Pancreas (tissue), 10 donors: ENCODE measurements around the gene OR51G2. TPM values are rescaled to one million over a fixed set of nuclear protein-coding genes. Genes with fewer than 3 reads are reported as not detected.

ENCODE experiments used
- ATAC-seq, 4 donors: fragments of 200-7000 bp; cut with Tn5 transposase; one replicate each; pipeline versions ENCODE4 v1.8.0 to v1.9.1; 2020; ENCODE audit warnings: mild to moderate bottlenecking in 4 of 4, moderate library complexity in 4 of 4
- DNase-seq, 6 donors: peaks; one replicate each; pipeline ENCODE4 v3.0.0-alpha.2; 2020
- FAIRE-seq: peaks from 2 replicates; lab custom pipeline; 2012; peaks lifted over from hg19 to GRCh38; lab: Jason Lieb, UNC
- H3K27ac ChIP-seq, 4 donors: fragments of 200-600 bp; sonication (generic); 1 replicate in 3 of 4; 2 replicates in 1 of 4; pipeline versions ENCODE4 v1.5.0 to v1.8.0; 2020
- H3K27me3 ChIP-seq, 4 donors: fragments of 200-600 bp; one replicate each; pipeline ENCODE4 v1.8.0; 2021
- H3K36me3 ChIP-seq, 3 donors: fragments of 200-600 bp; sonication (generic) in 1 of 3; one replicate each; pipeline versions ENCODE4 v1.5.0 to v1.8.0; 2020 to 2021
- H3K4me1 ChIP-seq, 3 donors: fragments of 200-600 bp; one replicate each; pipeline ENCODE4 v1.8.0; 2021
- H3K4me3 ChIP-seq, 4 donors: fragments of 200-600 bp; sonication (generic) in 2 of 4; one replicate each; pipeline versions ENCODE4 v1.5.0 to v1.8.0; 2020 to 2021
- H3K9me3 ChIP-seq, 4 donors: fragments of 200-600 bp; one replicate each; pipeline ENCODE4 v1.8.0; 2021
- WGBS, 2 donors: extraction: QIAGEN DNeasy Blood & Tissue Kit; methylation state at CpG; one replicate each; pipeline ENCODE4 v1.1.7; 2013; 5-methylcytosine and 5-hydroxymethylcytosine counted together
- intact Hi-C, 3 donors: fragments of 100-400 bp; cut with DNase I; formaldehyde crosslinking; loops; one replicate each; pipeline versions ENCODE4 v1.11.1 to v1.14.2; 2022
- polyA plus RNA-seq, 2 donors: library from polyadenylated mRNA; stranded (reverse); fragments of 200-250 nt; gene quantifications; one replicate each; pipeline ENCODE4 v1.2.3, GENCODE V29; 2013
- total RNA-seq, 6 donors: library from RNA; stranded (reverse); fragmentation: NEBNext Ultra II Directional in 4 of 6; extraction: Animal tissue kit (Norgen Biotek cat#: 25700) in 4 of 6; gene quantifications; one replicate each; pipeline versions ENCODE4 v1.2.1 to v1.2.4, GENCODE V29; 2021 to 2023
- TF ChIP-seq, protein P1 (sequence below), 4 donors: fragments of 200-600 bp; sonication (generic) in 3 of 4; IDR thresholded peaks; one replicate each; pipeline versions ENCODE4 v1.5.0 to v1.8.0; 2021; ENCODE audit warnings: antibody characterized with exemption in 4 of 4
- donor health status: healthy with polysubstance abuse.
- donor health status: DM: no; HTN: no; CAD: no; lungs with moderate emphysema.
- donor health status: DM: no; HTN: no; CAD: no.
- donor health status: control.
- donor health status: control.
- donor health status: Bipolar disorder and iron deficiency.
- donor health status: DM: yes; HTN: yes; CAD: no.
- donor health status: DM: no; HTN: no; CAD: no.
- donor health status: DM: no; HTN: no; CAD: no.
- donor health status: DM: yes; HTN: yes; CAD: no.

The OR51G2 gene
- total and polyA plus RNA-seq, 8 donors = not detected

DNA sequence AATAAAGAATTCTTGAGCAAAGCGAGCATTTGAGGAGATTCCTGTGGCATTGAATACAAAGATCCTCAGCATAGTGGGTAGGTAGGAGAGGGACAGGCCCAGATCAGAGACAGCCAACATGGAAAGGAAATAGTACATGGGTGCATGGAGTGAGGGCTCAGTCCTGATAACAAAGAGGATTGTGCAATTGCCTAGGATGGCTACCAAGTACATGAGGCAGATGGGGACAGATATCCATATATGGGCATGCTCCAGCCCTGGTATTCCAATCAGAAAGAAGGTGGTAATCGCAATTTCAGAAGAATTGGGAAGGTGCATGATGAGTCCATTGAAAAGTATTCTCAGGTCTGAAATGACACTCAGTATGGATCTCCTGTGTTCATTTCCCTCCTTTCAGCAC, 28.9 kb downstream of the OR51G2 start:
- Histone ChIP-seq H3K4me1 (no peaks in the 10 kb centered on the region), H3K27ac (no peak overlapping the region), H3K4me3 (no peak overlapping the region), H3K27me3 (no peaks in the 10 kb centered on the region), H3K9me3 (no peaks in the 10 kb centered on the region), H3K36me3 (no peaks in the 10 kb centered on the region)
- no peak for DNase-seq
- intact Hi-C loops = no loop called here
- WGBS, 2 donors = 81 to 83% methylated on average over 2 of the region's 2 CpGs
- FAIRE-seq = no peak
- TF ChIP-seq, protein P1, sequence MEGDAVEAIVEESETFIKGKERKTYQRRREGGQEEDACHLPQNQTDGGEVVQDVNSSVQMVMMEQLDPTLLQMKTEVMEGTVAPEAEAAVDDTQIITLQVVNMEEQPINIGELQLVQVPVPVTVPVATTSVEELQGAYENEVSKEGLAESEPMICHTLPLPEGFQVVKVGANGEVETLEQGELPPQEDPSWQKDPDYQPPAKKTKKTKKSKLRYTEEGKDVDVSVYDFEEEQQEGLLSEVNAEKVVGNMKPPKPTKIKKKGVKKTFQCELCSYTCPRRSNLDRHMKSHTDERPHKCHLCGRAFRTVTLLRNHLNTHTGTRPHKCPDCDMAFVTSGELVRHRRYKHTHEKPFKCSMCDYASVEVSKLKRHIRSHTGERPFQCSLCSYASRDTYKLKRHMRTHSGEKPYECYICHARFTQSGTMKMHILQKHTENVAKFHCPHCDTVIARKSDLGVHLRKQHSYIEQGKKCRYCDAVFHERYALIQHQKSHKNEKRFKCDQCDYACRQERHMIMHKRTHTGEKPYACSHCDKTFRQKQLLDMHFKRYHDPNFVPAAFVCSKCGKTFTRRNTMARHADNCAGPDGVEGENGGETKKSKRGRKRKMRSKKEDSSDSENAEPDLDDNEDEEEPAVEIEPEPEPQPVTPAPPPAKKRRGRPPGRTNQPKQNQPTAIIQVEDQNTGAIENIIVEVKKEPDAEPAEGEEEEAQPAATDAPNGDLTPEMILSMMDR (IDR thresholded peaks at IDR 0.05) = no peak
- ATAC-seq = no peak

DNA sequence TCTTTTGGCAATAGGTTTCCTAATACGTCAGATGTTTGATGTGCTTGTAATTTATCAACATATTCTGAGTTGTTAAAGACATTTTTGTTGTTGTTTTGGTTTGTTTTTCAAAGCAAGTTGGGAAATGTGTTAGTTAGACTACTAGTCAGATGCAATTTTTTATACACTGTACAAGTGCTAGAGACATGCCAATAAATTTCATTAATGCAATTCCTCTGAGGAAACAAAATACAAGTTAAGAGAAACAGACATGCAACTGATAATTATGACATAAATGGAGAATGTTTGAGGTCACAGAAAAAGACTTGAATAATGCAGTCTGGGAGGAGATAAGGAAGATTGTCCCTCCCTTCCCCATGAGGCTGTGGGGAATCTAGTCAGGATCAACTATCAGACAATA, 31.6 kb downstream of the OR51G2 start:
- Histone ChIP-seq H3K27ac (no peak overlapping the region), H3K4me1 (no peaks in the 10 kb centered on the region), H3K27me3 (no peaks in the 10 kb centered on the region), H3K4me3 (no peak overlapping the region), H3K9me3 (no peaks in the 10 kb centered on the region), H3K36me3 (no peaks in the 10 kb centered on the region)
- TF ChIP-seq, protein P1 (IDR thresholded peaks at IDR 0.05) = no peak
- DNase-seq (no peak), ATAC-seq (no peak), FAIRE-seq (no peak)
- intact Hi-C loops = no loop called here
- 0% methylated on average over 1 of the region's 1 CpG for WGBS, 2 donors

DNA sequence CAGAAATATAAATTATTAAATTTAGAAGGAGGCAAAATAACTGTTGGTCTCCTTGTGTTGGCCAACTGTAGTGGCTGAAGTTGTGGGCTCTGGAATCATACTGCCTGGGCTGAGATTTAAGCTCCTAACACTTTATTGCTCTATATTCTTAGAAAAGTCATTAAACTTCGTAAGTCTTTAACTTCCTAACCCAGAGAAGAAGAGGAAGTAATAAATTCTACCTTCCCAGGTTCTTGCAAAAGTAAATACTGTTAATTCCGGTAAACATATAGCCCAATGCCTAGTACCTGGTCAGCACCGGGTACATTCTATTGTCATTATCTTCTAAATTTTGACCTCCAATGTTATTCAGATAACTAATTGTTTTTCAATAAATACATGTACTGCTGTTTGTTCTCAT, 33.0 kb downstream of the OR51G2 start:
- ATAC-seq = no peak
- Histone ChIP-seq H3K27me3 (no peaks in the 10 kb centered on the region), H3K9me3 (no peaks in the 10 kb centered on the region), H3K4me1 (no peaks in the 10 kb centered on the region), H3K4me3 (no peak overlapping the region), H3K27ac (no peak overlapping the region), H3K36me3 (no peaks in the 10 kb centered on the region)
- no peak for FAIRE-seq
- intact Hi-C loops = no loop called here
- no peak for DNase-seq
- WGBS, 2 donors = 51 to 63% methylated on average over 3 of the region's 3 CpGs
- TF ChIP-seq, protein P1 (IDR thresholded peaks at IDR 0.05) = no peak

DNA sequence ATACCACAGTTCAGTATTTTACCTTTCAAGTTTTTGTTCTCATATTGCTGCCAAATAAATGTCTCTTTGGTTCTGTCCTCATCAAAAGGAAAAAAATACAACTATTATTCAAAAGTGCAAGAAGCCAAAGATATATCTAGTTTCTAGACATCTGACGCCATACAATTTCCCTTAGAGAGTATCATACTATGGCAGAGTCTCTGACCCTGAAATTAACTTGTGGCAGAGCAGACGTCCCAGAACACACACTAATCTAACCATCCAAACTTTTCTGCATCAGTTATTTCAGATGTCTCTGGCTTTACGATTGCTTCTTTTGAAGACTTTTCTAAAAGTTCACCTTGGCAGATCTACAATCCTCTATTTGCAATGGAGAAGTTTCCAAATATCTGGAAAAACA, 34.8 kb downstream of the OR51G2 start:
- H3K36me3 ChIP-seq = no peaks in the 10 kb centered on the region
- no peak for DNase-seq
- H3K4me3 ChIP-seq = no peak overlapping the region
- H3K27ac ChIP-seq = no peak overlapping the region
- FAIRE-seq = no peak
- H3K9me3 ChIP-seq = no peaks in the 10 kb centered on the region
- TF ChIP-seq, protein P1 (IDR thresholded peaks at IDR 0.05) = no peak
- no peaks in the 10 kb centered on the region for H3K4me1 ChIP-seq
- intact Hi-C loops = no loop called here
- ATAC-seq = no peak
- H3K27me3 ChIP-seq = no peaks in the 10 kb centered on the region
- 67 to 82% methylated on average over 3 of the region's 3 CpGs for WGBS, 2 donors

DNA sequence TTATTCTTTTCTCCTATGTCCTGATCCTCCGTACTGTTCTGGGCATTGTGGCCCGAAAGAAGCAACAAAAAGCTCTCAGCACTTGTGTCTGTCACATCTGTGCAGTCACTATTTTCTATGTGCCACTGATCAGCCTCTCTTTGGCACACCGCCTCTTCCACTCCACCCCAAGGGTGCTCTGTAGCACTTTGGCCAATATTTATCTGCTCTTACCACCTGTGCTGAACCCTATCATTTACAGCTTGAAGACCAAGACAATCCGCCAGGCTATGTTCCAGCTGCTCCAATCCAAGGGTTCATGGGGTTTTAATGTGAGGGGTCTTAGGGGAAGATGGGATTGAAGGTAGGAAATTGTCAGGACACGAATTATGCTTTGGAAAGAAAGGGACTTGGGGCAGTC, 36.6 kb downstream of the OR51G2 start:
- Histone ChIP-seq H3K9me3 (no peaks in the 10 kb centered on the region), H3K27me3 (no peaks in the 10 kb centered on the region), H3K27ac (no peak overlapping the region), H3K4me1 (no peaks in the 10 kb centered on the region), H3K36me3 (no peaks in the 10 kb centered on the region), H3K4me3 (no peak overlapping the region)
- no peak for ATAC-seq
- no peak for DNase-seq
- TF ChIP-seq, protein P1 (IDR thresholded peaks at IDR 0.05) = no peak
- FAIRE-seq = no peak
- 69 to 83% methylated on average over 5 of the region's 5 CpGs for WGBS, 2 donors
- intact Hi-C loops = no loop called here
